ENCODE data around the gene THBS3.
"Not testable (repeated sequence)": the region's sequence is repeated elsewhere in the genome, so short reads cannot be mapped to it uniquely, and the experiment has no call there.

- not testable (repeated sequence) for TF ChIP-seq CTCF (optimal IDR thresholded peaks at IDR 0.05 in 1 of 3, IDR thresholded peaks at IDR 0.05 in 1 of 3, conservative IDR thresholded peaks at IDR 0.05 in 1 of 3; ENCODE audit: extremely low read depth in 1 of 3, insufficient read depth in 2 of 3, low read length in 3 of 3); EZH2 (IDR thresholded peaks at IDR 0.05; ENCODE audit: low read length)
Measured at GRCh38 chr1:155162631-155163030, 45.1 kb downstream of the THBS3 start.
